GM23338 (cell line): ENCODE data around the gene COX6B2.

Source experiments
- CREB1 ChIP-seq: fragments of 250-450 bp; sonication (Bioruptor Pico); IDR thresholded peaks from 2 replicates; pipeline ENCODE4 v1.5.0; 2020; ENCODE audit warnings: low read depth, mild to moderate bottlenecking, moderate library complexity
- CTCF ChIP-seq, 2 experiments: fragments of 200-600 bp in 1 of 2; sonication (generic) in 1 of 2; conservative IDR thresholded peaks; 2 replicates each; pipeline versions ENCODE4 v1.5.1 to v1.6.1; 2016 to 2017; ENCODE audit warnings: antibody characterized with exemption in 2 of 2, low read depth in 2 of 2, mild to moderate bottlenecking in 2 of 2, moderate library complexity in 1 of 2
- EZH2 ChIP-seq: fragments of 200-600 bp; sonication (generic); IDR thresholded peaks from one replicate; pipeline ENCODE4 v1.8.0; 2017; ENCODE audit warnings: antibody characterized with exemption, mild to moderate bottlenecking, low read depth; ENCODE audit not compliant: unreplicated experiment
- EZH2phosphoT487 ChIP-seq: fragments of 200-600 bp; sonication (generic); IDR thresholded peaks from one replicate; pipeline ENCODE4 v1.8.1; 2018; ENCODE audit warnings: antibody characterized with exemption; ENCODE audit not compliant: unreplicated experiment
- JUNB ChIP-seq: IDR thresholded peaks from one replicate; pipeline ENCODE4 v1.6.1; 2016; ENCODE audit warnings: antibody characterized with exemption; ENCODE audit not compliant: unreplicated experiment
- NANOG ChIP-seq: IDR thresholded peaks from 2 replicates; pipeline ENCODE4 v1.6.1; 2016; ENCODE audit warnings: antibody characterized with exemption, borderline replicate concordance
- POLR2AphosphoS5 ChIP-seq: IDR thresholded peaks from 2 replicates; pipeline ENCODE4 v1.6.1; 2016; ENCODE audit warnings: antibody characterized with exemption, low read depth
- REST ChIP-seq: IDR thresholded peaks from one replicate; pipeline ENCODE4 v1.6.1; 2018; ENCODE audit warnings: antibody characterized with exemption; ENCODE audit not compliant: unreplicated experiment
- STAT1 ChIP-seq: IDR thresholded peaks from one replicate; pipeline ENCODE4 v1.6.1; 2016; ENCODE audit warnings: antibody characterized with exemption; ENCODE audit not compliant: unreplicated experiment
- ZNF114 ChIP-seq: fragments of 250-450 bp; sonication (Bioruptor Pico); IDR thresholded peaks from 2 replicates; pipeline ENCODE4 v1.5.0; 2020; ENCODE audit warnings: mild to moderate bottlenecking, moderate library complexity

- no peak for TF ChIP-seq EZH2
- TF ChIP-seq POLR2AphosphoS5, result no peak
- TF ChIP-seq CTCF (conservative IDR thresholded peaks at IDR 0.05; ENCODE audit: low read depth in 2 of 2), result no peak
- no peak for TF ChIP-seq EZH2phosphoT487
- TF ChIP-seq STAT1, result no peak
- no peak for TF ChIP-seq JUNB
- no peak for TF ChIP-seq NANOG
- TF ChIP-seq CREB1 (CRISPR knock-in tag), result no peak
- TF ChIP-seq REST, result no peak
- TF ChIP-seq ZNF114, result no peak
Measured at GRCh38 chr19:55314396-55314795, 40.1 kb downstream of the COX6B2 start.
